ENCODE results near the gene KCNQ5.

The KCNQ5 gene

GRCh38 chr6:72825315-72825911 is 203.5 kb downstream of the KCNQ5 start:
- H3K4me3 ChIP-seq (ENCODE audit: low read depth, low read length), result no peak overlapping the region
- in situ Hi-C loops (cut with HindIII; ENCODE audit: low sequenced_read_pairs), result no loop called here
- TF ChIP-seq CTCF (IDR thresholded peaks at IDR 0.05; ENCODE audit: low read depth, low read length, missing control alignments), result no peak
- peak; percentile 20 for DNase-seq (ENCODE audit: low read depth)

- DNase-seq (ENCODE audit: low read depth), result no peak
- H3K4me3 ChIP-seq (ENCODE audit: low read depth, low read length), result no peak overlapping the region
- no peak for TF ChIP-seq CTCF (IDR thresholded peaks at IDR 0.05; ENCODE audit: low read depth, low read length, missing control alignments)
- in situ Hi-C loops (cut with HindIII; ENCODE audit: low sequenced_read_pairs), result no loop called here
These were observed 204.2 kb downstream of the KCNQ5 start for GRCh38 chr6:72826037-72826436.

GRCh38 chr6:72826744-72827438 is 205.0 kb downstream of the KCNQ5 start:
- TF ChIP-seq CTCF (IDR thresholded peaks at IDR 0.05; ENCODE audit: low read depth, low read length, missing control alignments), result no peak
- peak; percentile 80 for DNase-seq (ENCODE audit: low read depth)
- no peak overlapping the region for H3K4me3 ChIP-seq (ENCODE audit: low read depth, low read length)
- in situ Hi-C loops (cut with HindIII; ENCODE audit: low sequenced_read_pairs), result no loop called here

- TF ChIP-seq CTCF (IDR thresholded peaks at IDR 0.05; ENCODE audit: low read depth, low read length, missing control alignments), result no peak
- DNase-seq (ENCODE audit: low read depth), result no peak
- H3K4me3 ChIP-seq (ENCODE audit: low read depth, low read length), result no peak overlapping the region
- in situ Hi-C loops (cut with HindIII; ENCODE audit: low sequenced_read_pairs), result no loop called here
These were observed 207.0 kb downstream of the KCNQ5 start for GRCh38 chr6:72828904-72829303.

- no peak for TF ChIP-seq CTCF (IDR thresholded peaks at IDR 0.05; ENCODE audit: low read depth, low read length, missing control alignments)
- in situ Hi-C loops (cut with HindIII; ENCODE audit: low sequenced_read_pairs), result no loop called here
- no peak for DNase-seq (ENCODE audit: low read depth)
- H3K4me3 ChIP-seq (ENCODE audit: low read depth, low read length), result no peak overlapping the region
These were observed 210.4 kb downstream of the KCNQ5 start for GRCh38 chr6:72832271-72832670.

- no peak for TF ChIP-seq CTCF (IDR thresholded peaks at IDR 0.05; ENCODE audit: low read depth, low read length, missing control alignments)
- in situ Hi-C loops (cut with HindIII; ENCODE audit: low sequenced_read_pairs), result no loop called here
- H3K4me3 ChIP-seq (ENCODE audit: low read depth, low read length), result no peak overlapping the region
- no peak for DNase-seq (ENCODE audit: low read depth)
These were observed 213.9 kb downstream of the KCNQ5 start for GRCh38 chr6:72835749-72836148.

Measured in astrocyte of the cerebellum (primary cell).